ENCODE data around the gene LRP2.
"Not testable (repeated sequence)": the region's sequence is repeated elsewhere in the genome, so short reads cannot be mapped to it uniquely, and the experiment has no call there.

Gene LRP2

DNA sequence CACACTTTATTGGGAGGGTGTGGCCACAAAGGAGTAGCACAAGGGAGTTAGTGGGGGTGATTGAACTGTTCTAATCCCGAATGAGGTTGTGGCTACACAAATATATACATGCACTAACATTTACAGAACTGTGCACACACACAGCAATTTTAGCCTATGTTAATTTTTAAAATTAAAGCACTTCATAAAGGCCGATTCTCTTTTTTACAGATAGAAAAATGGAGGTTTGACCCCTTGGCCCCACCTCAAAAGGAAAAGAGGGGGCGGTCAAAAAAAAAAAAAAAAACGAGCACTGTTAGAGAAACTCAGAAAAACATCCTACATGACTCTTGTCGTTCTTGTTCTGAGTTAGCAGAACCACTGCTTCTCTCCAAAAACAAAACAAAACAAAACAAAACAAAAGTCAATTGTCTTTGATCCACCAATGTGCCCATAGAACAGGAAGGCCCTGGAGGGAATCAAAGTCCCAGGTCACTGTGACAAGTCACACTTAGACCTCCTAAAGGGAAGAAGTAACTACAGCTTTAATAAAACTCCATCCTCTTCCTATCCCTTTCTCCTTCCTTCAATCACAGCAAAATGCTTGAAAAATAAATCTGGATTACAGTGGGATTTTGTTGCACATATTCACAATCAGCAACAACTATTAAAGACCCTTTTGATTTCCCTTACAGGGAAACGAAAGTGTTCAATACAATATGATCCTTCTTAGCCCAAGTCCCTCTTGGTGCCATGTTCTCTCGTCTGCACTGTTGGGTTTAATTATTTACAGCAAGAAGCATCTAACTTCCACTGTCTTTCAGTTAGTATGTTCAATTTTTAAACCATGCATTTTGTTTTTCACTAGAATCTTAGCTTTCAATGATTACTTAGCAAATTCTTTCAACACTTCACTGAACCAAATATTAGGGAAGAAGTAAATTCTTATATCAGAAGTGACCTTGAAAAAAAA, 16.6 kb downstream of the LRP2 start:
- DNase-seq (ENCODE audit: low read depth): no peak

DNA sequence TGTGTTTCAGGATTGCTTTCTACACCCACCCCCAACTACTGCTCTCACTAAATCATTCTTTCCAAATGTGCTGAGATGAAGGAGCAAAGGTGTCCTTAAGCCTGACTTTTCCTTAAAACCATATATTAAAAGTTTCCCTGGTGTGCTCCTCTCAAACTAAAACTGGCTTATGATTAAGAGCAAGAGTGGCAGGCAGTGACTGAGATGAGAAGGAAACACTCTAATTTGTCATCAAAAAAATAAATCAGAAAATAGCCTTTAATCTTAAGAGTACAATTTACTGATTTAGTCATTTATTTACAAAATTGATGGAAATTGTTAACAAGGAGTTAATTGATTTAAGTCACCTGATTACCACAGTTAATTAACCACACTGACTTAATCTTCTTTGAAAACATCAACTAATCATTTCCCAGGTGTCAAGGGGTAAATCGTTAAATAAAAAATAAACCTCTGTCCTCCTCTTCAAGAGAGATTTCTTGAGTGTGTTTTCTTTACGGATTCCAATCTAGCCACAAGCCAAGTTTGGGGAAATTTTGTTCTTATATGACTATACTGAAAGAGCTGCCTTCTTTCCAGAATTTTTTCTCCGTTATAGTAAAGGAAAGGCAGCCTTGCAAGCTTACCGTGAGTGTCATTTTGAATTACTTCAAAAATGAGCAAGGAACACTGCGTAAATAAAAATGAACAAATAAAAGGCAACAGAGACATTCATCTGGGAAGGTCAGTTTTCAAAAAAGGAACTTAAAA, 17.4 kb downstream of the LRP2 start:
- DNase-seq (ENCODE audit: low read depth): no peak

DNA sequence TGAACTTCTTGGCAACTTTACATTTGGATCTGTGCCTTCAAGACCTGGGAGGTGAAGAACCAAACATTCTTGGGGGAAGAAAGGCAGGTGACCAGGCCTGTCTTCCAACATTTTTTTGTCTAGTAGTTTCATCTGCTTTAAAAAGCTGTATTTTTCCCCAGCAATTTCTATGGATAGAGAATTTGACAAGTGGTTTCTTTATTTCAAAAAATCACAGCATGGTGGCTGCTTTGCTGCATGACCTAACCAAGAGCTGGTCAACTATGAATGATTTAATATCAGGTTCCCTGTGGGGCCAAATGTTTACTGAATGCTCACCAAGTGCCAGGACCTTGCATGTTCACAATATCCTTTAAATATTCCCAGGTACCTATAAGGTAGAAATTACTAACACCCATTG, 19.1 kb downstream of the LRP2 start:
- DNase-seq (ENCODE audit: low read depth): no peak

DNA sequence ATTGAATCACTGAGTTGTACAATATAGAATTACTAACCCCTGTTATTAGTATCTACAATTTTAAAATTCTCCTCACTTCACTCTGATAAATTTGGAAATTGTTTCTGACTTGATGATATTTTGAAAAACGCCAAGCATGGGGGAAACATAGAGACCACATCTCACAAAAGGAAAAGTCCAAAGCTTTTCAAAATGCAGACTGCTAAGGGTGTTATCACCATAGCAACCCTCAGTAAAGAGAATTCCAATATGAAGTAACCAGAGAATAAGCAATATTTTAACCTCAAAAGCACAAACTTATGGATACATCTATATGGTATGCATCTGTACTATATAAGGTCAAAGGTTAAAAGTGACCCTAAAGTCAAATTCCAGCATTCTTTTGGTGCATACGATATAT, 22.7 kb downstream of the LRP2 start:
- no peak for DNase-seq (ENCODE audit: low read depth)

DNA sequence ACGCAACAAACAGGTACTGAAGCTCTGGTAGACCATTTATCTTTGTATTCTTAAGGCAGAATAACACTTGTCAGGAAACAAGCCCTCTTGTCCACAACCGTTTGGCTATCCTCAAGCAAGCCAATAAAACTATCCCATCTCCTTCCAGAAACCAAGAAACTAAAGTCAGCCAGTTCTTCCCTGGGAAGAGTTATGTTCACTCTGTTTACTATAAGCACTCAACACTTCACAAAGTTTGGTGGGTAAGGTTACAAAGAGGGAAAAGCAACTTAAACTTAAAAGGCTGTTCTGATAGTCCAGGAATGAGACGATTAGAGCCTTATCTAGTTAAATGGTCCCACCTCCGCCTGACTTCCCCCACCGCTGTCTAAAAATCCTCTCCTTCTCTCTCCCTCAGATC, 25.6 kb downstream of the LRP2 start:
- no peak for DNase-seq (ENCODE audit: low read depth)

DNA sequence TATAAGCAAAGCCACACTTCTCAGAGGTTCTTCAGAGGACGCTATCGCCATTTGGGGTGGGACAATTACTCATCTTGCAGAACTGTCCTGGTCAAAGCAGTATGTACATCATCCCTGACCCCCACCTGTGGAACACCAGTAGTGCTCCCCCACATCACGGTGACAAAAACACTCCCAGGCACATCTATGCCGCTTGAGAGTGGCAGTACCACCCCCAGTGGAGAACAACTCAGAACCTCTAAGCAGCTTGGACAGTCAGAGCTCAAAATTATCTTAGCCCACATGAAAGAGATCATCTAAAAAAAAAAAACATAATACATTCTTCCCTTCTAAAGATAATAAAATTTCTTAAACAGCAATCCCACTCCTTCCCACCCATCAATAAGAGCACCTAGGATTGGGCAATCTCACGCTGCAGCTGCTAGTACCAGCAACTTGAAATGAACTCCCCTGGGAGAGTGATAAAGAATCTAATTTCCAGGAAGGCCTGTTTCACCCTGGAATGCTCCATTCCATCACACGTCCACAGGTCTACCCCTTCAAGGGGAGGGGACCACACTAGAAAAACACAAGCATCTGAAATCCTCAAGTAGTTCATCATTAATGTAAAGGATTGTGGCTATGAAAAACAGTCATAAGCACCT, 31.7 kb downstream of the LRP2 start:
- no peak for DNase-seq (ENCODE audit: low read depth)

DNA sequence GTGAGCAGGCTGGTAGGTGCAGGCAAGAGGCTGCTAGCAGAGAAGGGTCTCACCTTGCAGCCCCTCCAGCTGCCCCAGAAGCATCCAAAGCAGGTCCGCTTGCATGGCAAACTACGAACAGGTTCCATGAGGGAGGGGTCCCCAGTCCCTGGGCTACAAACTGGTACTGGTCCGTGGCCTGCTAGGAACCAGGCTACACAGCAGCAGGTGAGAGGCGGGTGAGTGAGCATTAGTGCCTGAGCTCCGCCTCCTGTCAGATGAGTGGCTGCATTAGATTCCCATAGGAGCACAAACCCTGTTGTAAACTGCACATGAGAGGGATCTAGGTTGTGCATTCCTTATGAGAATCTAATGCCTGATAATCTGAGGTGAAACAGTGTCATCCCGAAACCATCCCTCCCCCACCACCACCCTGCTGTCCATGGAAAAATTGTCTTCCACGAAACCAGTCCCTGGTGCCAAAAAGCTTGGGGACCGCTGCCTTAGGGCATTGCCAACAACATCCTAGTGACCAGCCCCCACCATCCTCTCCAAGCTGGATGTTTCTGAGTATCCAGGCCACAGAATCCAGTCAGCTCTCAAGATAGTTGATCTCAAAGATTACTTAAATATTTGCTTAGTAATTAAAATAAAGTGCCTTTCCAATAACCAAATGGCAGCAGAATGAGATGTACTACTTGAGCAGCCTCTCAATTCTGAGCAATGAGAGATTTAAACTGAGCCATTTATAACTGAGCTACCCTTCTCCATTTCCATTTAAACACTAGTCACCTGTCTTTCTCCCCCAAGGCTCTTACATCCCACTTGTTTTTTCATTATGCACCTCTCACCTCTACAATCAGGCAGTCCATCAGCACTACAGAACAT, 32.4 kb downstream of the LRP2 start:
- DNase-seq (ENCODE audit: low read depth): no peak

DNA sequence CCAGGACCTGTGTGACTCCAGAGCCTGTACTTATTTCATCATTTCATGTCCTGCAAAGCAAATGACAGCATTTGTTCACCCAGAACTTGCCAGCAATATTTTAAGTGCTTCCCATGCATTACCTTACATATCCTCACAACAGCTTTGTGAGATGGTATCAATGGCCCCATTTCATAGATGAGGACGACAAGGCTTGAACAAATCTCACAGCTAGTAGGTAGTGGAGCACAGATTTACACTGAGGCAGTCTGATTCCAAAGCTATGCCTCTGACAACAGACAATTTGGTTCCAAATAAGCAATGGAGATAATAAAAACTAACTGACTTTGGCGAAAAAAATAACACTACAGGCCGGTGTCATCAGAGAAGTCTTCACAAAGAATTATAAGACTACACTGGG, 33.5 kb downstream of the LRP2 start:
- no peak for DNase-seq (ENCODE audit: low read depth)

DNA sequence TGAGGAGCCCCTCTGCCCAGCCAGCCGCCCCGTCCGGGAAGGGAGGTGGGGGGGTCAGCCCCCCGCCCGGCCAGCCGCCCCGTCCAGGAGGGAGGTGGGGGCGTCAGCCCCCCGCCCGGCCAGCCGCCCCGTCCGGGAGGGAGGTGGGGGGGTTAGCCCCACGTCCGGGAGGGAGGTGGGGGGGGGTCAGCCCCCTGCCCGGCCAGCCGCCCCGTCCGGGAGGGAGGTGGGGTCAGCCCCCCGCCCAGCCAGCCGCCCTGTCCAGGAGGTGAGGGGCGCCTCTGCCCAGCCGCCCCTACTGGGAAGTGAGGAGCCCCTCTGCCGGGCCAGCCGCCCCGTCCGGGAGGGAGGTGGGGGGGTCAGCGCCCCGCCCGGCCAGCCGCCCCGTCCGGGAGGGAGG, 34.5 kb downstream of the LRP2 start:
- not testable (repeated sequence) for DNase-seq (ENCODE audit: low read depth)

DNA sequence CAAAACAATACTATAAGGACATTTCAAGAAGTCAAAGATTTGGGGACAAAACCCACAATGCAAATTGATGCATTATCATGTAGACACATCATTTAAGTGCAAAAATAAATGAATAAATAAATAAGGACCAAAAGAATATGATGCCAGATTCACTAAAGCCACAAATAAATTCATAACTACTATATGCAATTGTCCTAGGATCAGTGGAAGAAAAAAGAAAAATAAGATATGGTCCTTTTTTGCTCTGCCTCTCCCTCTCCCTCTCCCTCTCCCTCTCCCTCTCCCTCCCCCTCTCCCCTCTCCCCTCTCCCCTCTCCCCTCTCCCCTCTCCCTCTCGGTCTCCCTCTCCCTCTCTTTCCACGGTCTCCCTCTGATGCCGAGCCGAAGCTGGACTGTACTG, 36.4 kb downstream of the LRP2 start:
- not testable (repeated sequence) for DNase-seq (ENCODE audit: low read depth)

DNA sequence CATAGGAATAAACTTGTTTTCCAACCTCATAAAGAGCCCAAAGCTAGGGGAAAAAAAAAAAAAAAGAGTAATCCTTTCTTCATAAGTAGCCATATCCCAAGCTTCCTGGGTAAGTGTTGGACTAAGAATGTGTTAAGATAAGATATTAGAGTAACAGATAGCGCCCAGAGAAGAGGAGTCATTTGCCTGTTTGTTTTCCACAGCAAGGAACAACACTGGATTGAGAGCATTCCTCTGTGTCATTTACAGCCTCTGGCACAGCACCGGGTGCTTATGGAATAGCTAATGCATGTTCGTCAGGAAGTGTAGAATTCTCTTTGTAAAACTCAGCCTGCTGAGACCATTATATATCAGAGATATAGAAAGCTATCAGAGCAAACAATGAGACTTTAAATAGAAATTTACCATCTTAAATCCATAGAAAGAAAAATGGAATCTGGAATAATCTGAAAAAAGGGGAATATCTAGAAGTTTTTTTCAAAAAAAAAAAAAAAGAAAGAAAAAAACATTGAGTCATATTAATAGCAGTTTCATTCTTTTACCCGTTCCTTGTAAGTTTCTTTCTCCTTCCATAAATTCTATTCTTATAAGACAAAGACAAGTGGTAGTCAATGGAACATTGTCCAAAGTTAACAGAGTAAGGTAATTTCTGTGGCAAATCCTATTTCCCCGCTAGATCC, 37.6 kb downstream of the LRP2 start:
- DNase-seq (ENCODE audit: low read depth): no peak

DNA sequence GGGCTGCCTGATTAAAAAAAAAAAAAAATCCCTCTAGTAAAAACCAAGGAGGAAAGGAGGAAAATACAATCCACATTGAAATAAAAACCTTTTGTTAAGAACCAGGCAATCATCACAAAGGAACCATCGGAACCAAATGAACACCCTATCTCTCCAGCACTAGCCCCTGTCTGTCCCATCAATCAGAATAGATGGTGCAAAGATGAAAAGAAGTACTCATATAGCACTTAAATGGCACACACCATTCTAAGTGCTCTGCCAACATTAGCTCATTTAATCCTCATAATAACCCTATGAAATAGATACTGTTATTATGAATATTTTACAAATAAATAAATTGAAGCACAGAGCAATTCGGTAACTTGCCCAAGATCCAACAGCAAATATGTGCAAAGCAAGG, 38.5 kb downstream of the LRP2 start:
- DNase-seq (ENCODE audit: low read depth): no peak

DNA sequence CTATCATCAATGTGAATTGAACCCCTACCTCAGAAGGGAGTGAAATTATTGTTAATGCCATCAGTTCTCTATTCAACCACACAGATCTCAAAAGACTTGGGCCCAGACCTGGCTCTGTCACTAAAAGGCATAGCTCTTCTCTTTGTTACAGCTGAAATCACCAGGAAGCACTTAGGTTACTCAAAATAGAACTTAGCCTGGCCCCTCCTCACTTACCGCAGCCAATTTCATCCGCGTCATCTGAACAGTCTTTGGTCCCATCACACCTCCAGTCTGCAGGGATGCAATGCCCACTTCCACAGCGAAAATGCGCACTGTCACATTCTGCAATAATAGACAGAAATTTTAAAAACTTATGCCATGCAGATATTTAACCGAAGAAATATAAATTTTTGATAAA, 41.8 kb downstream of the LRP2 start:
- DNase-seq (ENCODE audit: low read depth): no peak

DNA sequence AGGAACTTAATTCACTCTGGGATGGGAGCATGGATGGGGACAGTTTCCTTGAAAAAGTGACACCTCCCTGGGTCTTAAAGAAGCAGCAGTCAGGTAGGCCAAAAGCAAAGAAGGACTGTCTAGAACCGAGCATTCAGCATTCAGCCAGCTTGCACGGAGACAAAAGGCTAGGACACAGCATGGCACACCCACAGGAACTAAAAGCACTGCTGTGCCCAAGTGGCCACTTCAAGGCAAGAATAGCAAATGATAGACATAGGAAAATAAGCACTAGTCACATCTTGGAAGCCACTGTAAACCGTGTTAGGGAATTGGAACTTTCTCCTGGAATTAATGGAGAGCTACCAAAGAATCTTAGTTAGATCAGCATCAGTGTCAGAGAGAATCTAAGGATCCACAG, 47.0 kb downstream of the LRP2 start:
- no peak for DNase-seq (ENCODE audit: low read depth)

DNA sequence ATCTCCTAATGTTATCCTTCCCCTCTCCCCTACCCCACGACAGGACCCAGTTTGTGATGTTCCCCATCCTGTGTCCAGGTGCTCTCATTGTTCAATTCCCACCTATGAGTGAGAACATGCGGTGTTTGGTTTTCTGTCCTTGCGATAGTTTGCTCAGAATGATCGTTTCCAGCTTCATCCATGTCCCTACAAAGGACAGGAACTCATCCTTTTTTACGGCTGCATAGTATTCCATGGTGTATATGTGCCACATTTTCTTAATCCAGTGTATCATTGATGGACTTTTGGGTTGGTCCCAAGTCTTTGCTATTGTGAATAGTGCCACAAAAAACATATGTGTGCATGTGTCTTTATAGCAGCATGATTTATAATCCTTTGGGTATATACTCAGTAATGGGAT, 54.0 kb downstream of the LRP2 start:
- DNase-seq (ENCODE audit: low read depth): not testable (repeated sequence)

DNA sequence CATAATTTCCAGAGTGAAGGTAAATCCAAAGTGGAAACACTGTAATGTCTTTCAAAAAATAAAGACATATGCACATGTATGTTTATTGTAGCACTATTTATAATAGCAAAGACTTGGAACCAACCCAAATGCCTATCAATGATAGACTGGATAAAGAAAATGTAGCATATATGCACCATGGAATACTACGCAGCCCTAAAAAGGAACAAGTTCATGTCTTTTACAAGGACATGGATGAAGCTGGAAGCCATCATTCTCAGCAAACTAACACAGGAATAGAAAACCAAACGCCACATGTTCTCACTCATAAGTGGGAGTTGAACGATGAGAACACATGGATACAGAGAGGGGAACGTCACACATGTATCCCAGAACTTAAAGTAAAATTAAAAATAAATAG, 57.6 kb downstream of the LRP2 start:
- DNase-seq (ENCODE audit: low read depth): not testable (repeated sequence)

DNA sequence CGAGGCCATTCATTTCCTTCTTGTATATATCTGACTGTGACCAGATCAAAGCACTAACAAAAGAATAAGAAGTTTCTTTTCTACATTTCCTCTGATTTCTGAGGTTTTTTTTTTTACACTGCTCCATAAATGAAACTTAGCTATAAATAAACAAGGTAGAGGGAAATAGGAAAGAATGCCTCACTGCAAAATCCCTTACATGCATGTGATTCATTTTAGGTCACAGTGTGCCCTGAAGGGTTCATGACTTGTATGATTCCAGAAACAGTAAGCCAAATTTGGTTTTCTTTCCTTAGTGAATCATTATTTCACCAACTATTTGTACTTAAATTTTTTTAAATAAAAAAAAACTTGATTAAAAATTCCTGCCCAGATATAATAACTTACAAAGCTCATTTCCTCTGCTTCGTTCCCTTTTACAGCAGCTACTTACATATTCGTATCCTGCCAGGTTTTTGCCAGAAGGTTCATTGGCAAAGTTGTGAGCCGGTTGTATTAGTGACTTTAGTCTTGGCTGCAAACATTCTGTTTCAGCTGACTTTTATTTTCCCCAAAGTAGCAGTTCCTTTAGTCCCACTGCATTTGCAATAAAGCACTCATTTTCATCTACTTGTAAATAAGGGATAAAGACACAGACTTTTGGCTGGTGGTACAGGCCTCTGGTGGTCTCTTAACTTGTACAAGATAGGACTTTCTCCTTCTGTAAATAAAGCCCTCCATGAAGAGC, 58.6 kb downstream of the LRP2 start:
- no peak for DNase-seq (ENCODE audit: low read depth)

DNA sequence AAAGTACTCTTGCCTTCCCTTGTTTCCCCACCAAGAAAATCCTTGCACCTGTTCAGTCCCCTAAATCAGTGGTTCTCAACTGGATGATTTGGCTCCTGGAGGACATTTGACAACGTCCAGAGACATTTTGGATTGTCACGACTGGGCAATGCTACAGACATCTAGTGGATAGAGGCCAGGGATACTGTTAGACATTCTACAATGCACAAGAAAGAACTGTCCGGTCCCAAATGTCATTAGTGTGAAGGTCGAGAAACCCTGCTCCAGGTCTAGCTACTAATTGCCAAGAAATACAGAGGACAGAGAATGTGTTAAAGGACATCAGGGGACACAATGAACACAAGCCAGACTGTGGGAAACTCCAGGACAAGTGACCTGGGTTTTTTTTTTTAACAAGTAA, 60.0 kb downstream of the LRP2 start:
- DNase-seq (ENCODE audit: low read depth): no peak

DNA sequence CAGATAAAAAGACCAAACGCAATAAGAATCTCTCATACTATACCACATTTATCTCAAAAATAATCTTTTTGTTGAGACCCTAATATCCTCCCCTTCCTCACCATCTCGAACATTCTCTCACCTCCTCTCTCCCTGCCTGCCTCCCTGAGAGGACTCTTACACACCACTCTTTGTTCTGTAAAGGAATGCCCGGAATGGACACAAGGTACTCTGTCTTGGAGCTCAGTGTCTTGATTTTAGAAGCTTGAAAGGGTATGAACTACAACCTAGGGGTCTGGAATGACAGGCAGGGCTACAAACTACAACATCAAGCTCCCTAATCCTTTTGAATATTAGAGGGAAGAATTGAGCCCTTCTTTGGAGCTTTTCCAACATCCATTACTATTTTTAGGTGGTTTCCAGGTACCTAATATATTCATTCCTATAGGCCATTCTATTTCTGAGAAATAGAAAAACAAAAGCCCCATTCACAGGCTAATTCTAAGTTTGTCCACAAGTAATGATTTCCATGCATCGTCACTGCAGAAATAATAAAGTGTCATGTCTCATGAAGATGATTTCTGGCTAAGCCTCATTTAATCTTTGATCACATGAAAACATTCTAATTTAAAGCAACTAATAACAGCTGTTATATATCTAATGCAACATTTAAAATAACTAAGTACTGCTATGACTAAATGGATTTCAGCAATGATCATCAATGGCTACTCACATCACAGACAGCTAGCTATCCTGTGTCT, 60.6 kb downstream of the LRP2 start:
- DNase-seq (ENCODE audit: low read depth): no peak

Data from stimulated activated CD8-positive, alpha-beta memory T cell treated with anti-CD3 and anti-CD28 coated beads, Interleukin-12 subunit alpha, Interleukin-12 subunit beta, amount 100 ng/mL, for 1 hour (primary cell).